ENCODE measurements around the gene KCNT2.

DNA sequence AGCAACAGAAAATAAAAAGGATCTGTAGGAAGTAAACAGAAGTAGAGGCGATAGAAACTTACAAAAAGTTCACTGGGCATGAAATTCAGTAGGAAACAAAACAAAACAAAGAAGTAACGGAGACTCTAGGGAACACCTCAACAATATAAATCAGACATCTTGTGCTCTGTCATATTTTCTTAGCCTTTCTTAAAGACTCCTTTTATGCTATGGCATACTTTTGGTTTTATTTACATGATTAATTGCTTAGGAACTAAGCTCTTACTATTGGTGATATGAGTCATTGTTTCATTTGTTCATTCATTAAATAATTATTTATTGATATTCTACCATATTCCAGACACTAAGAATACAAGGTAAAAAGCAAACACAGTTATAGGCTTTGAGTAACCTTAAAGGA lies 126.6 kb downstream of the KCNT2 start:
- TF ChIP-seq ZFP36 (IDR thresholded peaks at IDR 0.05; ENCODE audit: borderline replicate concordance, partially characterized antibody) (no peak), BHLHE40 (IDR thresholded peaks at IDR 0.05; ENCODE audit: low read depth, low read length) (no peak), CEBPB (IDR thresholded peaks at IDR 0.05) (no peak), POLR2A (IDR thresholded peaks at IDR 0.05; ENCODE audit: low read length) (no peak), RCOR1 (IDR thresholded peaks at IDR 0.05; ENCODE audit: low read depth, low read length) (no peak), CHD2 (IDR thresholded peaks at IDR 0.05; ENCODE audit: low read length, partially characterized antibody) (no peak), SMC3 (IDR thresholded peaks at IDR 0.05) (no peak), RFX5 (IDR thresholded peaks at IDR 0.05) (no peak), EP300 (IDR thresholded peaks at IDR 0.05) (no peak)
- TF ChIP-seq, protein P1, sequence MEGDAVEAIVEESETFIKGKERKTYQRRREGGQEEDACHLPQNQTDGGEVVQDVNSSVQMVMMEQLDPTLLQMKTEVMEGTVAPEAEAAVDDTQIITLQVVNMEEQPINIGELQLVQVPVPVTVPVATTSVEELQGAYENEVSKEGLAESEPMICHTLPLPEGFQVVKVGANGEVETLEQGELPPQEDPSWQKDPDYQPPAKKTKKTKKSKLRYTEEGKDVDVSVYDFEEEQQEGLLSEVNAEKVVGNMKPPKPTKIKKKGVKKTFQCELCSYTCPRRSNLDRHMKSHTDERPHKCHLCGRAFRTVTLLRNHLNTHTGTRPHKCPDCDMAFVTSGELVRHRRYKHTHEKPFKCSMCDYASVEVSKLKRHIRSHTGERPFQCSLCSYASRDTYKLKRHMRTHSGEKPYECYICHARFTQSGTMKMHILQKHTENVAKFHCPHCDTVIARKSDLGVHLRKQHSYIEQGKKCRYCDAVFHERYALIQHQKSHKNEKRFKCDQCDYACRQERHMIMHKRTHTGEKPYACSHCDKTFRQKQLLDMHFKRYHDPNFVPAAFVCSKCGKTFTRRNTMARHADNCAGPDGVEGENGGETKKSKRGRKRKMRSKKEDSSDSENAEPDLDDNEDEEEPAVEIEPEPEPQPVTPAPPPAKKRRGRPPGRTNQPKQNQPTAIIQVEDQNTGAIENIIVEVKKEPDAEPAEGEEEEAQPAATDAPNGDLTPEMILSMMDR (IDR thresholded peaks at IDR 0.05): no peak
- TF ChIP-seq, protein P2, sequence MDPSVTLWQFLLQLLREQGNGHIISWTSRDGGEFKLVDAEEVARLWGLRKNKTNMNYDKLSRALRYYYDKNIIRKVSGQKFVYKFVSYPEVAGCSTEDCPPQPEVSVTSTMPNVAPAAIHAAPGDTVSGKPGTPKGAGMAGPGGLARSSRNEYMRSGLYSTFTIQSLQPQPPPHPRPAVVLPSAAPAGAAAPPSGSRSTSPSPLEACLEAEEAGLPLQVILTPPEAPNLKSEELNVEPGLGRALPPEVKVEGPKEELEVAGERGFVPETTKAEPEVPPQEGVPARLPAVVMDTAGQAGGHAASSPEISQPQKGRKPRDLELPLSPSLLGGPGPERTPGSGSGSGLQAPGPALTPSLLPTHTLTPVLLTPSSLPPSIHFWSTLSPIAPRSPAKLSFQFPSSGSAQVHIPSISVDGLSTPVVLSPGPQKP (IDR thresholded peaks at IDR 0.05; ENCODE audit: low read depth, low read length): no peak
- TF ChIP-seq, protein P3, sequence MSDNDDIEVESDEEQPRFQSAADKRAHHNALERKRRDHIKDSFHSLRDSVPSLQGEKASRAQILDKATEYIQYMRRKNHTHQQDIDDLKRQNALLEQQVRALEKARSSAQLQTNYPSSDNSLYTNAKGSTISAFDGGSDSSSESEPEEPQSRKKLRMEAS (IDR thresholded peaks at IDR 0.05): no peak
- TF ChIP-seq, protein P4, sequence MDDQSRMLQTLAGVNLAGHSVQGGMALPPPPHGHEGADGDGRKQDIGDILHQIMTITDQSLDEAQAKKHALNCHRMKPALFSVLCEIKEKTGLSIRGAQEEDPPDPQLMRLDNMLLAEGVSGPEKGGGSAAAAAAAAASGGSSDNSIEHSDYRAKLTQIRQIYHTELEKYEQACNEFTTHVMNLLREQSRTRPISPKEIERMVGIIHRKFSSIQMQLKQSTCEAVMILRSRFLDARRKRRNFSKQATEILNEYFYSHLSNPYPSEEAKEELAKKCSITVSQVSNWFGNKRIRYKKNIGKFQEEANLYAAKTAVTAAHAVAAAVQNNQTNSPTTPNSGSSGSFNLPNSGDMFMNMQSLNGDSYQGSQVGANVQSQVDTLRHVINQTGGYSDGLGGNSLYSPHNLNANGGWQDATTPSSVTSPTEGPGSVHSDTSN (IDR thresholded peaks at IDR 0.05): no peak

Measured in A549 (cell line).